Breast epithelium (tissue), 3 donors: ENCODE measurements around the gene SAPCD2.

Source experiments
- POLR2AphosphoS5 ChIP-seq, 3 donors: sonication (generic); formaldehyde crosslinking; IDR thresholded peaks; one replicate each; pipeline ENCODE4 v1.6.1; 2017; ENCODE audit warnings: antibody characterized with exemption in 3 of 3
- TF ChIP-seq, protein P1 (sequence below), 3 donors: fragments of 450-650 bp; IDR thresholded peaks; one replicate each; pipeline ENCODE4 v1.5.1; 2016 to 2017; ENCODE audit warnings: antibody characterized with exemption in 3 of 3, mild to moderate bottlenecking in 3 of 3, moderate library complexity in 3 of 3

DNA sequence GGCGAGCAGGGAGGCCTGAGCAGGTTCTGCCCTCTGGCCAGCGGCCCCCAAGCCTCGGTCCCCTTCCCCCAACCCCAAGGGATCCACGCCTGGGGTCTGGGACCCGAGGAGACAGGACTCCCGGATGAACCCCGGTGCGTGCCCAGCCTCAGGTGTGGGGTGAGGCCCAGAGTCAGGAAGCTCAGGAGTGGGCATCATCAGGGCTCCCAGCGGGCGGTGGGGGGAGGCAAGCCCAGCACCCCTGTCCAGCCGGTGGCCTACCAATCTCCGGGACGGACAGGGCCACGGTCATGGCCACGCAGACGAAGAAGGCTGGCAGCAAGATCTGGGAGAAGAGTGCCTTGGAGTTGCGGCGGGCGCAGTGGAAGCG, 56.8 kb downstream of the SAPCD2 start:
- TF ChIP-seq, protein P1, sequence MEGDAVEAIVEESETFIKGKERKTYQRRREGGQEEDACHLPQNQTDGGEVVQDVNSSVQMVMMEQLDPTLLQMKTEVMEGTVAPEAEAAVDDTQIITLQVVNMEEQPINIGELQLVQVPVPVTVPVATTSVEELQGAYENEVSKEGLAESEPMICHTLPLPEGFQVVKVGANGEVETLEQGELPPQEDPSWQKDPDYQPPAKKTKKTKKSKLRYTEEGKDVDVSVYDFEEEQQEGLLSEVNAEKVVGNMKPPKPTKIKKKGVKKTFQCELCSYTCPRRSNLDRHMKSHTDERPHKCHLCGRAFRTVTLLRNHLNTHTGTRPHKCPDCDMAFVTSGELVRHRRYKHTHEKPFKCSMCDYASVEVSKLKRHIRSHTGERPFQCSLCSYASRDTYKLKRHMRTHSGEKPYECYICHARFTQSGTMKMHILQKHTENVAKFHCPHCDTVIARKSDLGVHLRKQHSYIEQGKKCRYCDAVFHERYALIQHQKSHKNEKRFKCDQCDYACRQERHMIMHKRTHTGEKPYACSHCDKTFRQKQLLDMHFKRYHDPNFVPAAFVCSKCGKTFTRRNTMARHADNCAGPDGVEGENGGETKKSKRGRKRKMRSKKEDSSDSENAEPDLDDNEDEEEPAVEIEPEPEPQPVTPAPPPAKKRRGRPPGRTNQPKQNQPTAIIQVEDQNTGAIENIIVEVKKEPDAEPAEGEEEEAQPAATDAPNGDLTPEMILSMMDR (IDR thresholded peaks at IDR 0.05): no peak
- no peak for TF ChIP-seq POLR2AphosphoS5 (IDR thresholded peaks at IDR 0.05)
